ENCODE measurements around the gene FBXO46. TPM values are rescaled to one million over a fixed set of nuclear protein-coding genes. Genes with fewer than 3 reads are reported as not detected.
"Not testable (repeated sequence)": the region's sequence is repeated elsewhere in the genome, so short reads cannot be mapped to it uniquely, and the experiment has no call there.

FBXO46 gene
- polyA plus RNA-seq, 6 donors from 2014 or later: 9.4 to 23.0 (median 13.9) TPM

GRCh38 chr19:45711851-45712698 lies 18.6 kb downstream of the FBXO46 start:
- no peaks in the 10 kb centered on the region for H3K9me3 Mint-ChIP-seq
- H3K27me3 Mint-ChIP-seq: no peaks in the 10 kb centered on the region
- ATAC-seq (ENCODE audit: low read depth in 2 of 2) (no peak), DNase-seq (no peak)
- H3K4me3 Mint-ChIP-seq: no peak overlapping the region
- H3K27ac Mint-ChIP-seq: no peak overlapping the region
- H3K4me1 Mint-ChIP-seq: peaks cover 23 to 32% (median 31%) of the 10 kb centered on the region in 3 donors
- H3K36me3 Mint-ChIP-seq: peaks cover 0 to 11% of the 10 kb centered on the region in 2 donors

DNA sequence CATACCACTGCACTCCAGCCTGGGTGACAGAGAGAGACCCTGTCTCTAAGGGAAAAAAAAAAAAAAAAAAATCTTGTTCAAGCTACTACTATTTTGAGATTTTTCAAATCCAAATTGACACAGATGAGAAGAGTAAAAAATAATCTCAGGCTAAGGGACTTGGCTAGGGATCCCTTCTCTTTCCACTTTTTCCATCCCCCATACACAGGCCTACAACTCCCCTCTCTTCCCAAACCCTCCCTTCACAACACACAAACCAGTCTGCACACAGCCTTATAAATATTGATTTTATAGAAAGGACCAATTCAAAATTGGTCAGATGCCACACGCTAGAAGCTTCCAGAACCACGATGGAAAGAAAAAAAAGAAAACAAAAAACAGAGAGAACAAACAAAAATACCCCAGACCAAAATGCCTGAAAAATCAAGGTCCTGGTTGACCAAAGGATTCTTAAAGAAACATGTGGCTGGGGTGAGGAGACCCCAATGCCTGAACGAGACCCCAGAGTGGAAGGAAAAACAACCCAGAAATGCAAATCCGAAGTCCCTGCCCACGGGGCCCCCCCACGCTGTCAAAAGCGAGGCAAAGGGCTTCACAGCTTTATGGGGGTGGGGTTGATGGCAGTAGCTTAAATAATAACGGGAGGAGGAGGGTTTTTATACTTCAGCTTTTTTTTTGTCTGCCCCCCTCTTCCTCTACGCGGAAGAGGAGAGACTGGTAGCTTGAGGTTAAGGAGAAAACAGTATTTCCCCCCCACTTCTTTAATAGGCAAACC lies 20.2 kb downstream of the FBXO46 start:
- no peaks in the 10 kb centered on the region for H3K27me3 Mint-ChIP-seq
- H3K4me1 Mint-ChIP-seq: peaks cover 9 to 30% (median 27%) of the 10 kb centered on the region in 3 donors
- no peak for DNase-seq
- peaks cover 0 to 11% of the 10 kb centered on the region in 2 donors for H3K36me3 Mint-ChIP-seq
- no peak for ATAC-seq (ENCODE audit: low read depth in 2 of 2)
- H3K4me3 Mint-ChIP-seq: peak overlapping the region in 1 of 8 donors; percentile 43
- H3K27ac Mint-ChIP-seq: peak overlapping the region in 3 of 6 donors; percentile 3 to 91 (median 60)
- no peaks in the 10 kb centered on the region for H3K9me3 Mint-ChIP-seq

GRCh38 chr19:45705710-45706415 lies 24.8 kb downstream of the FBXO46 start:
- peak overlapping the region in 3 of 8 donors; percentile 18 to 66 (median 53) for H3K4me3 Mint-ChIP-seq

DNA sequence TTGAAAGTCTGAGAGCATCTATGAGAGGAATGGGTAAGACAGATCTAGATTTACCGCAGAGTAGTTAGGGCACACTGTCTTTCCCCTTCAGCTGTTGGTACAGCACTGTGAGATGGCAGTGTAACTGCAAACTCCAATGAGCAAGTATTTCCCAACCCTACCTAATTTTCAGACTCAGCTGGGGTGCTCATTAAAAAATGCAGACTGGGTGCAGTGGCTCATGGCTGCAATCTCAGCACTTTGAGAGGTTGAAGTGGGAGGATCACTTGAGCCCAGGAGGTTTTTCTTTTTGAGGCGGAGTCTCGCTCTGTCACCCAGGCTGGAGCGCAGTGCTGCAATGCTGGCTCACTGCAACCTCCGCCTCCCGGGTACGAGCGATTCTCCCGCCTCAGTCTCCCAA lies 25.6 kb downstream of the FBXO46 start:
- Mint-ChIP-seq H3K9me3 (no peaks in the 10 kb centered on the region), H3K36me3 (peaks cover 0 to 7% of the 10 kb centered on the region in 2 donors), H3K27me3 (no peaks in the 10 kb centered on the region), H3K4me1 (peaks cover 2 to 28% (median 16%) of the 10 kb centered on the region in 3 donors), H3K4me3 (no peak overlapping the region), H3K27ac (no peak overlapping the region)
- ATAC-seq (ENCODE audit: low read depth in 2 of 2): no peak
- no peak for DNase-seq

More at GRCh38 chr19:45705710-45706415, 24.8 kb downstream of the FBXO46 start:
- peak overlapping the region in 5 of 6 donors; percentile 11 to 73 (median 53) for H3K27ac Mint-ChIP-seq
- ATAC-seq (ENCODE audit: low read depth in 2 of 2) (no peak), DNase-seq (no peak)
- peaks cover 0 to 13% of the 10 kb centered on the region in 2 donors for H3K36me3 Mint-ChIP-seq
- no peaks in the 10 kb centered on the region for H3K9me3 Mint-ChIP-seq
- H3K27me3 Mint-ChIP-seq: no peaks in the 10 kb centered on the region
- H3K4me1 Mint-ChIP-seq: peaks cover 7 to 34% (median 23%) of the 10 kb centered on the region in 3 donors

DNA sequence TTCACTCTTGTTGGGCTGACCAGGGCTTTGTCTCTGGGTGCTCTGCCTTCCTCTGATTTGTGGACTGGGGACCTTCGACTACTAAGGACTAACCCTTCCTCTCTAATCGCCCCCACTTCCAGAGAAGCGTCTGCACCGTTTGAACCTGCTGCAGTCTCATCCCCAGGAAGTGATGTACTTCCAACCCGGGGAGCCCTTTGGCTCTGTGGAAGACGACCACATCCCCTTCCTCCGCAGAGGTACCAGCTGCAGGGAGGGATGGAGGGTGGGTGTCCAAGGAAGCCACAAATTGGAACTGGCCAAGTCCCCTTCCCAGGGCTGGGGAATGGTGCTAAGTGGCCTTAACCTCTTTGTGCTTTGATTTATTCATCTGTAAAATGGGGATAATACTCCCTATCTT lies 29.0 kb downstream of the FBXO46 start:
- no peak overlapping the region for H3K4me3 Mint-ChIP-seq
- peaks cover 0 to 15% of the 10 kb centered on the region in 2 donors for H3K36me3 Mint-ChIP-seq
- no peak for DNase-seq
- H3K27me3 Mint-ChIP-seq: no peaks in the 10 kb centered on the region
- no peak for ATAC-seq (ENCODE audit: low read depth in 2 of 2)
- H3K9me3 Mint-ChIP-seq: no peaks in the 10 kb centered on the region
- peaks cover 7 to 17% (median 13%) of the 10 kb centered on the region in 3 donors for H3K4me1 Mint-ChIP-seq
- no peak overlapping the region for H3K27ac Mint-ChIP-seq

DNA sequence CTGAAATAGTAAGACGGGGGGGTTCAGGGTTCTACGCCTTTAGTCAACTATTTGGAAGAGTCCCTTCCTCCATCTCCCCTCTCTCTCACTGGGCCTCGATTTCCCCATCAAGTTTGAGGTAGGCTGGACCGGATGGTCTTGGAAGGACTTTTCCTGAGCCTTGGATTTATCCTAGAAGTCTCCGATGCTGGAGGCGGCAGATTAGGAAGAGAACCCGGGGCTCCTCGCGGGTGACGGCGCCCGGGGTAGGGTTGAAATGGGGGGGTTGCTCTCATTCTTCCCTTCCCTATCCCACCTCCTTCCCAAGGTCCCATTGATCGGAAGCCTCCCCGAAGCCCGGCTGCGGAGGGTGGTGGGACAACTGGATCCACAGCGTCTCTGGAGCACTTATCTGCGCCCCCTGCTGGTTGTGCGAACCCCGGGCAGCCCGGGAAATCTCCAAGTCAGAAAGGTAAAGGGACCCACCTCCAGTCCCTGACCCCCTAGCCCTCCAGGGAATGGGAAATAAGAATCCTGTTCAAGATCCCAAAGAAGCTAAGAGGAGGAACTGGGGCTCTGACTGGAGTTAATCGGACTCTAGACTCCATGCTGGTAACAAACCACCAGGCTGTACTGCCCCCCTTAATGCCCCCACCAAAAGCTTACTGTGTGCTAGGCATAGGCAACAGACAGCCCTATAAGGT lies 37.4 kb downstream of the FBXO46 start:
- DNase-seq (peak; percentile 66), ATAC-seq (ENCODE audit: low read depth in 2 of 2) (no peak)
- Mint-ChIP-seq H3K9me3 (no peaks in the 10 kb centered on the region), H3K27ac (peak overlapping the region; percentile 96 to 99 (median 99)), H3K4me1 (peaks cover 15 to 32% (median 20%) of the 10 kb centered on the region in 3 donors), H3K36me3 (peaks cover 0 to 16% of the 10 kb centered on the region in 2 donors), H3K27me3 (no peaks in the 10 kb centered on the region), H3K4me3 (peak overlapping the region; percentile 87 to 100 (median 97))

DNA sequence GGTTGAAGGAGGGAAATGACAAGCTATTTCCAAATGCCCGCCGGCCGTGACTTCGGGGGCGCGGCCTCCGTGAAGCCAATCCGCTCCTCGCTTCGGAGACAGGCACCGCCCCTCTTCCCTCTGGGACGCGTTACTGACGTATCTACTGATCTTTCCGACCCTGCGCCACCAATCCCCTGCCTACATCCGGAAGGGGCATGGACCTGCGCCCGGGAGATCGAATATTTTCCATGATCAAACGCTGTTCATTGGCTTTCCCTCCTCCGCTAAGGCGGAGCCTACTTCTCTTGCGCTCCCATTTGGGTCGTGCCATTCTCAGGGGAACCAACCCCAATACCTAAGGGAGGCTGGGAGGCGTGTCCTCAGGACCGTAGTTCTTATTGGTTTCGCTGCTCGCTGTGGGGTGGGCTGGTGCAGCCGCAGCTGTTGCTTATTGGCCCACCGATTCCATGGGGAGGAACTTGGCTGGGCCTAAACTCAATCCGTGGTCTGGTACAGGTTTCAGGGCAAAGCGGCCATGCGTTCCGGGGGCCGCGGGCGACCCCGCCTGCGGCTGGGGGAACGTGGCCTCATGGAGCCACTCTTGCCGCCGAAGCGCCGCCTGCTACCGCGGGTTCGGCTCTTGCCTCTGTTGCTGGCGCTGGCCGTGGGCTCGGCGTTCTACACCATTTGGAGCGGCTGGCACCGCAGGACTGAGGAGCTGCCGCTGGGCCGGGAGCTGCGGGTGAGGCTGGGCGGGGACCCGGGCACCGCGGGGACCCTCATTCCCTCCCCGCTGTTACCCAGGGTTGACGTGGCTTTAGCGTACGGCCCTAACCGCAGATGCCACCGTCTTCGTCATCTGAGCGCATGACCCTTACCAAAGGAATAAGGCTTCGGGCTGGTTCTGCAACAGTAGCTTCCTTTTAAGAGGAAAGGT lies 38.2 kb downstream of the FBXO46 start, which contains the start of gene QPCTL:
Gene QPCTL, plus strand, starts transcription at position 480 of the 919 bp plus-strand sequence. Its CDS starts 38 bp downstream, at position 518.
- ATAC-seq (ENCODE audit: low read depth in 2 of 2) (peak; percentile 81 to 84), DNase-seq (peak; percentile 97)
- peaks cover 12 to 32% (median 20%) of the 10 kb centered on the region in 3 donors for H3K4me1 Mint-ChIP-seq
- peak within 1 kb of the TSS; percentile 87 to 100 (median 97) for H3K4me3 Mint-ChIP-seq
- H3K27me3 Mint-ChIP-seq: no peaks in the 10 kb centered on the region
- peaks cover 0 to 11% of the 10 kb centered on the region in 2 donors for H3K36me3 Mint-ChIP-seq
- H3K27ac Mint-ChIP-seq: peak within 1 kb of the TSS; percentile 96 to 99 (median 99)
- no peaks in the 10 kb centered on the region for H3K9me3 Mint-ChIP-seq

DNA sequence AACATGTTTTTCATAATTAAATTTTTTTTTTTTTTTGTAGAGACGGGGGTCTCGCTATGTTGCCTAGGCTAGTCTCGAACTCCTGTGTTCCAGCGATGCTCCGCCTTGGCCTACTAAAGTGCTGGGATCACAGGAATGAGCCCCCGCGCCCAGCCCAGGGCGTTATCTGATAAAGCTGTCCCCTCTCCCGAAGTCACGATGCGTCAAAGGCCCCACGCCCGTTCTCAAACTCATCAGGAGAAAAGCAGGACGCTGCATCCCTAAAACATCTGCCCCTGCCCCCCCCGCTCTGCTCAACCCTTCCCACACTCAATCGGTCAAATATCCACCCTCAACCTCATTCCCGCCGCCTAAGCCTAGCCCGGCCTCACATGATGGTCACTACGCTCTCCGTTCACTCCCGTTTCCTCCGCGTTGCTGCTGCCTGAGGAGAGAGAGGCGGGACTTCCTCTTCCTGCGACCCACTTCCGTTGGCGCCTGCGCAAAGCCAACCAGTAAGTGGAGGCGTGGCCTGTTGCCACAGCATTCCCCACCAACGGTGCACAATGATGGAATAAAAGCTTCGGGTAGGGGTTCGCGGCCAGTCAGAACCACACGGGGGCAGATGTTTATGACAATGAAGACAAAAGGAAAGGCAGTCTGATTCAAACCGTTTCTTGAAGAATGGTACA lies 39.0 kb downstream of the FBXO46 start, which contains the start of gene SNRPD2:
Gene SNRPD2, minus strand, starts transcription at position 438 of the 671 bp plus-strand sequence. Its CDS starts 65 bp downstream, at position 373.
- H3K27me3 Mint-ChIP-seq: no peaks in the 10 kb centered on the region
- DNase-seq (peak; percentile 94), ATAC-seq (ENCODE audit: low read depth in 2 of 2) (peak; percentile 45 to 51)
- peaks cover 0 to 8% of the 10 kb centered on the region in 2 donors for H3K36me3 Mint-ChIP-seq
- H3K4me3 Mint-ChIP-seq: peak within 1 kb of the TSS; percentile 87 to 100 (median 97)
- no peaks in the 10 kb centered on the region for H3K9me3 Mint-ChIP-seq
- H3K4me1 Mint-ChIP-seq: peaks cover 10 to 32% (median 20%) of the 10 kb centered on the region in 3 donors
- H3K27ac Mint-ChIP-seq: peak within 1 kb of the TSS; percentile 96 to 99 (median 99)

GRCh38 chr19:45687599-45687998 lies 43.1 kb downstream of the FBXO46 start:
- ATAC-seq (ENCODE audit: low read depth in 2 of 2): no peak
- no peak overlapping the region for H3K4me3 Mint-ChIP-seq
- peaks cover 0 to 8% of the 10 kb centered on the region in 2 donors for H3K36me3 Mint-ChIP-seq
- no peaks in the 10 kb centered on the region for H3K9me3 Mint-ChIP-seq
- no peak overlapping the region for H3K27ac Mint-ChIP-seq
- no peaks in the 10 kb centered on the region for H3K27me3 Mint-ChIP-seq
- peaks cover 7 to 22% (median 10%) of the 10 kb centered on the region in 3 donors for H3K4me1 Mint-ChIP-seq
- DNase-seq: no peak

DNA sequence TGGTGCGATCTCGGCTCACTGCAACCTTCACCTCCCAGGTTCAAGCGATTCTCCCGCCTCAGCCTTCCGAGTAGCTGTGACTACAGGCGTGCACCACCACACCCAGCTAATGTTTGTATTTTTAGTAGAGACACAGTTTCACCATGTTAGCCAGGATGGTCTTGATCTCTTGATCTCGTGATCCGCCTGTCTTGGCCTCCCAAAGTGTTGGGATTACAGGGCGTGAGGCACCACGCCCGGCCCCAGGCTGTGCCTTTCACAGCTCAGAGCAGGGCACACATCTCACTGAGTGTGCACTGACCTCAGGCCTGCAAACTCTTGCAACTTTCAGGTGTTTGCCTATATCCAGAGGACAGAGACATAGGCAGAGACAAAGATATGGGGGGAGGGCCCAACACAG lies 45.7 kb downstream of the FBXO46 start:
- not testable (repeated sequence) for H3K36me3 Mint-ChIP-seq; ATAC-seq (ENCODE audit: low read depth in 2 of 2); DNase-seq; H3K27me3 Mint-ChIP-seq; H3K27ac Mint-ChIP-seq; H3K9me3 Mint-ChIP-seq
- Mint-ChIP-seq H3K4me3 (peak overlapping the region in 1 of 8 donors; percentile 12), H3K4me1 (peaks cover 9 to 16% (median 12%) of the 10 kb centered on the region in 3 donors)

DNA sequence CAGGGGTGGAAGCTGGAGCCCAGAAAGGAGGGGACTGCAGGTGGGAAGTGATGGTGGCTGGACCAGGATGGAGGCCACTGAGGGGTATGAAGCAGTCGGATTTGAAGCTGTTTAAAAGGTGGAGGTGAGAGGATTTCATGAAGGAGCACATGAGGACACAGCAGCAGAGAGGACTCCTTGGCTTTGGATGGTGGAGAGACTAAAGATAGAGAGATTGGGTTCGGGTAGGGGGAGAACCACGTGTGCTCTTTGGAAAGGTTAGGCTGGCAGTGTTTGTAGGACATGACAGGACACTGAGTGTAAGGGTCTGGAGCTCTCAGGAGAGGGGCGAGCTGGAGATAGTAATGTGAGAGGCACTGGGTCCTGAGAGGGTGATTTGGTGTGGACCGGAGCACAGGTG lies 47.8 kb downstream of the FBXO46 start:
- Mint-ChIP-seq H3K27ac (peak overlapping the region in 1 of 6 donors; percentile 54), H3K4me3 (peak overlapping the region in 3 of 8 donors; percentile 22 to 47 (median 37))

More for the DNA sequence above, 47.8 kb downstream of the FBXO46 start:
- Mint-ChIP-seq H3K36me3 (no peaks in the 10 kb centered on the region), H3K4me1 (peaks cover 5 to 14% (median 13%) of the 10 kb centered on the region in 3 donors), H3K27me3 (peaks cover 4 to 13% (median 7%) of the 10 kb centered on the region in 3 donors), H3K9me3 (no peaks in the 10 kb centered on the region)
- ATAC-seq (ENCODE audit: low read depth in 2 of 2) (no peak), DNase-seq (no peak)

All from naive B cell (primary cell).